Neural cell (in vitro differentiated cells): ENCODE data around the gene SMC5. TPM values are rescaled to one million over a fixed set of nuclear protein-coding genes. Genes with fewer than 3 reads are reported as not detected.

Experiments used
- H2AFZ ChIP-seq: fragments of 200-600, 300-800 bp; sonication (generic), shearing (Covaris generic); 2 replicates; pipeline ENCODE4 v1.6.0; 2014; ENCODE audit warnings: low read depth, mild to moderate bottlenecking, antibody characterized with exemption, low read length, moderate library complexity
- H3F3A ChIP-seq: fragments of 200-600 bp; shearing (Covaris generic); 2 replicates; pipeline ENCODE4 v1.6.1; 2016; ENCODE audit warnings: mild to moderate bottlenecking, moderate library complexity, mixed read lengths, antibody characterized with exemption, low read length; ENCODE audit not compliant: insufficient read depth, poor library complexity, severe bottlenecking
- H3K27ac ChIP-seq: fragments of 200-600, 300-800 bp; sonication (generic), shearing (Covaris generic); 2 replicates; pipeline ENCODE4 v1.5.1; 2014; ENCODE audit warnings: mild to moderate bottlenecking, low read length, moderate library complexity
- H3K27me3 ChIP-seq: fragments of 300-800, 200-600 bp; sonication (generic), shearing (Covaris generic); 2 replicates; pipeline ENCODE4 v1.6.0; 2014; ENCODE audit warnings: mild to moderate bottlenecking, low read depth, low read length, moderate library complexity; ENCODE audit not compliant: insufficient read depth
- H3K36me3 ChIP-seq: fragments of 300-800, 200-600 bp; sonication (generic), shearing (Covaris generic); 2 replicates; pipeline ENCODE4 v1.5.1; 2014; ENCODE audit warnings: mild to moderate bottlenecking, antibody characterized with exemption, low read length, moderate library complexity; ENCODE audit not compliant: insufficient read depth
- H3K4me2 ChIP-seq: fragments of 300-800, 200-600 bp; sonication (generic), shearing (Covaris generic); 2 replicates; pipeline ENCODE4 v1.6.0; 2014; ENCODE audit warnings: mild to moderate bottlenecking, low read length
- H3K4me3 ChIP-seq: fragments of 300-800, 200-600 bp; sonication (generic), shearing (Covaris generic); 2 replicates; pipeline ENCODE4 v1.5.1; 2014; ENCODE audit warnings: mild to moderate bottlenecking, low read length, moderate library complexity
- H3K79me2 ChIP-seq: fragments of 200-600 bp; shearing (Covaris generic); replicated peaks from 2 replicates; pipeline ENCODE4 v1.6.0; 2014; ENCODE audit warnings: mild to moderate bottlenecking, low read length, moderate library complexity; ENCODE audit not compliant: insufficient read depth
- H3K9ac ChIP-seq: fragments of 300-800, 200-600 bp; sonication (generic), shearing (Covaris generic); 2 replicates; pipeline ENCODE4 v1.6.1; 2016; ENCODE audit warnings: mild to moderate bottlenecking, low read length, mixed read lengths
- H3K9me2 ChIP-seq: fragments of 200-600 bp; shearing (Covaris generic); 2 replicates; pipeline ENCODE4 v1.6.1; 2016; ENCODE audit warnings: mild to moderate bottlenecking, low read length, mixed read lengths; ENCODE audit not compliant: insufficient read depth
- H3K9me3 ChIP-seq: fragments of 200-600, 300-800 bp; sonication (generic), shearing (Covaris generic); 2 replicates; pipeline ENCODE4 v1.6.1; 2016; ENCODE audit warnings: mild to moderate bottlenecking, mixed run types, low read length, moderate library complexity, mixed read lengths
- H4K20me1 ChIP-seq: fragments of 200-600 bp; shearing (Covaris generic); 2 replicates; pipeline ENCODE4 v1.6.1; 2016; ENCODE audit warnings: mild to moderate bottlenecking, mixed run types; ENCODE audit not compliant: insufficient read depth
- EP300 ChIP-seq: fragments of 450-650 bp; conservative IDR thresholded peaks from 2 replicates; pipeline ENCODE4 v1.6.1; 2014; ENCODE audit warnings: antibody characterized with exemption, mild to moderate bottlenecking, moderate library complexity; ENCODE audit not compliant: poor library complexity, severe bottlenecking
- EZH2 ChIP-seq: fragments of 200-600, 300-800 bp; shearing (Covaris generic), sonication (generic); IDR thresholded peaks from 2 replicates; pipeline ENCODE4 v1.6.1; 2014; ENCODE audit warnings: antibody characterized with exemption, low read length, borderline replicate concordance, mild to moderate bottlenecking; ENCODE audit not compliant: insufficient read depth, poor library complexity, severe bottlenecking
- MXI1 ChIP-seq: fragments of 450-650 bp; conservative IDR thresholded peaks from 2 replicates; pipeline ENCODE4 v1.6.1; 2014; ENCODE audit warnings: antibody characterized with exemption, mild to moderate bottlenecking; ENCODE audit not compliant: poor library complexity, severe bottlenecking
- POLR2AphosphoS5 ChIP-seq: IDR thresholded peaks from 2 replicates; pipeline ENCODE4 v1.6.1; 2012
- RAD21 ChIP-seq: fragments of 450-650 bp; conservative IDR thresholded peaks from 2 replicates; pipeline ENCODE4 v1.6.1; 2014; ENCODE audit warnings: antibody characterized with exemption, mild to moderate bottlenecking, moderate library complexity
- SMC3 ChIP-seq: fragments of 450-650 bp; conservative IDR thresholded peaks from 2 replicates; pipeline ENCODE4 v1.6.1; 2014; ENCODE audit warnings: antibody characterized with exemption, mild to moderate bottlenecking, moderate library complexity; ENCODE audit not compliant: poor library complexity
- TAF1 ChIP-seq: IDR thresholded peaks from 2 replicates; pipeline ENCODE4 v1.6.1; 2012; ENCODE audit warnings: low read depth
- polyA plus RNA-seq: library from polyadenylated mRNA; depleted of rRNA; stranded (reverse); fragments of >200 nt; gene quantifications from 2 replicates; pipeline ENCODE4 v1.2.3, GENCODE V29; 2014
- TF ChIP-seq, protein P1 (sequence below): IDR thresholded peaks from 2 replicates; pipeline ENCODE4 v1.6.1; 2012; ENCODE audit warnings: borderline replicate concordance
- TF ChIP-seq, protein P2 (sequence below): fragments of 450-650 bp; IDR thresholded peaks from 2 replicates; pipeline ENCODE4 v1.5.1; 2014; ENCODE audit warnings: antibody characterized with exemption, mild to moderate bottlenecking, moderate library complexity; ENCODE audit not compliant: poor library complexity, severe bottlenecking

SMC5 gene
- polyA plus RNA-seq, 1 donor from 2014 or later = 37.2 TPM

DNA sequence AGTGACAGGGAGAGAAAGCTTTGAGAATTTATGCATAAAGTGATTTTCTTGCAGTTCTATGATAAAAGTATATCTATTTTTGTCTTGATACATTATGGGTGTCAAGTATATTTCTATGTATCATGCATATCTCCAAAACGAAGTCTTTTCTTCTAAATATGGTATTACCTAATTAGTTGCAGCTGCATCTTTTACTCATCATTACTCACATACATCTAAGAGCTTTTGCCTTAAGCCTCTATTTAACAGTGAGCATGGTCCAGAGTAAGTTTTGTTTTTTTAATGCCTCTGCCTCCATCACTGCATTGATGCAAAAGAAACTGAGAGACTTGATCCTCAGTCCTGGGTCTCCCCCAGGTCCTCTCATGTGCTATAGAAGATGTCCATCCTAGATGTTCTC is 40.0 kb upstream of the SMC5 start:
- no peaks in the 10 kb centered on the region for H4K20me1 ChIP-seq
- H3K4me2 ChIP-seq = no peak overlapping the region
- H3K79me2 ChIP-seq = no peaks in the 10 kb centered on the region

DNA sequence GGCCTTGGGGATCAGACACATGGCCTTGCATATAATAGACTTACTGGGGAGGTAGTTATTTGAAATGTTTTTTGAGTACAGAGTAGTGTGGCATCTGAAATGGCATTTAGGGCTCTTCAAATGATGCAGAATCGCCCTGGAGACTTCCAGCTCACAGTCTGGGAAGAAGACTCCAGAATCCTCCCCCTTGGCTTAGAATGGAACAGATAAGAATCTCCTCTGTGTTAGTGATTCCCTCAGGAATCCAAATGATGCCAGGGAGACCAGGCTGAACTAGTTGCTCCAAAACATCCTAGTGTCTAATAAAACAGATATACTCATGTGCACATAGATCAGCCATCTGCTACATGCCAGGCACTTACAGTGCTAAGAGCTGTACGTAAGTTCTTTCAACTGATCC is 38.6 kb upstream of the SMC5 start:
- Histone ChIP-seq H3K9me2 (no peaks in the 10 kb centered on the region), H3K27ac (no peak overlapping the region), H3K9ac (no peak overlapping the region), H4K20me1 (no peaks in the 10 kb centered on the region), H3K36me3 (no peaks in the 10 kb centered on the region), H3K4me2 (no peak overlapping the region), H2AFZ (no peak overlapping the region), H3K27me3 (no peaks in the 10 kb centered on the region), H3K9me3 (no peaks in the 10 kb centered on the region), H3F3A (no peaks in the 10 kb centered on the region), H3K4me3 (no peak overlapping the region), H3K79me2 (no peaks in the 10 kb centered on the region)
- TF ChIP-seq RAD21 (no peak), MXI1 (no peak)

More for the DNA sequence above, 40.0 kb upstream of the SMC5 start:
- no peaks in the 10 kb centered on the region for H3K27me3 ChIP-seq
- H3K4me3 ChIP-seq = no peak overlapping the region
- H3K36me3 ChIP-seq = no peaks in the 10 kb centered on the region
- H2AFZ ChIP-seq = no peak overlapping the region
- H3K9me2 ChIP-seq = no peaks in the 10 kb centered on the region
- TF ChIP-seq, protein P1, sequence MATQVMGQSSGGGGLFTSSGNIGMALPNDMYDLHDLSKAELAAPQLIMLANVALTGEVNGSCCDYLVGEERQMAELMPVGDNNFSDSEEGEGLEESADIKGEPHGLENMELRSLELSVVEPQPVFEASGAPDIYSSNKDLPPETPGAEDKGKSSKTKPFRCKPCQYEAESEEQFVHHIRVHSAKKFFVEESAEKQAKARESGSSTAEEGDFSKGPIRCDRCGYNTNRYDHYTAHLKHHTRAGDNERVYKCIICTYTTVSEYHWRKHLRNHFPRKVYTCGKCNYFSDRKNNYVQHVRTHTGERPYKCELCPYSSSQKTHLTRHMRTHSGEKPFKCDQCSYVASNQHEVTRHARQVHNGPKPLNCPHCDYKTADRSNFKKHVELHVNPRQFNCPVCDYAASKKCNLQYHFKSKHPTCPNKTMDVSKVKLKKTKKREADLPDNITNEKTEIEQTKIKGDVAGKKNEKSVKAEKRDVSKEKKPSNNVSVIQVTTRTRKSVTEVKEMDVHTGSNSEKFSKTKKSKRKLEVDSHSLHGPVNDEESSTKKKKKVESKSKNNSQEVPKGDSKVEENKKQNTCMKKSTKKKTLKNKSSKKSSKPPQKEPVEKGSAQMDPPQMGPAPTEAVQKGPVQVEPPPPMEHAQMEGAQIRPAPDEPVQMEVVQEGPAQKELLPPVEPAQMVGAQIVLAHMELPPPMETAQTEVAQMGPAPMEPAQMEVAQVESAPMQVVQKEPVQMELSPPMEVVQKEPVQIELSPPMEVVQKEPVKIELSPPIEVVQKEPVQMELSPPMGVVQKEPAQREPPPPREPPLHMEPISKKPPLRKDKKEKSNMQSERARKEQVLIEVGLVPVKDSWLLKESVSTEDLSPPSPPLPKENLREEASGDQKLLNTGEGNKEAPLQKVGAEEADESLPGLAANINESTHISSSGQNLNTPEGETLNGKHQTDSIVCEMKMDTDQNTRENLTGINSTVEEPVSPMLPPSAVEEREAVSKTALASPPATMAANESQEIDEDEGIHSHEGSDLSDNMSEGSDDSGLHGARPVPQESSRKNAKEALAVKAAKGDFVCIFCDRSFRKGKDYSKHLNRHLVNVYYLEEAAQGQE = no peak
- TF ChIP-seq, protein P2, sequence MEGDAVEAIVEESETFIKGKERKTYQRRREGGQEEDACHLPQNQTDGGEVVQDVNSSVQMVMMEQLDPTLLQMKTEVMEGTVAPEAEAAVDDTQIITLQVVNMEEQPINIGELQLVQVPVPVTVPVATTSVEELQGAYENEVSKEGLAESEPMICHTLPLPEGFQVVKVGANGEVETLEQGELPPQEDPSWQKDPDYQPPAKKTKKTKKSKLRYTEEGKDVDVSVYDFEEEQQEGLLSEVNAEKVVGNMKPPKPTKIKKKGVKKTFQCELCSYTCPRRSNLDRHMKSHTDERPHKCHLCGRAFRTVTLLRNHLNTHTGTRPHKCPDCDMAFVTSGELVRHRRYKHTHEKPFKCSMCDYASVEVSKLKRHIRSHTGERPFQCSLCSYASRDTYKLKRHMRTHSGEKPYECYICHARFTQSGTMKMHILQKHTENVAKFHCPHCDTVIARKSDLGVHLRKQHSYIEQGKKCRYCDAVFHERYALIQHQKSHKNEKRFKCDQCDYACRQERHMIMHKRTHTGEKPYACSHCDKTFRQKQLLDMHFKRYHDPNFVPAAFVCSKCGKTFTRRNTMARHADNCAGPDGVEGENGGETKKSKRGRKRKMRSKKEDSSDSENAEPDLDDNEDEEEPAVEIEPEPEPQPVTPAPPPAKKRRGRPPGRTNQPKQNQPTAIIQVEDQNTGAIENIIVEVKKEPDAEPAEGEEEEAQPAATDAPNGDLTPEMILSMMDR = no peak
- TF ChIP-seq TAF1 = no peak
- no peak for TF ChIP-seq RAD21
- TF ChIP-seq MXI1 = no peak
- TF ChIP-seq EP300 = no peak
- no peak for TF ChIP-seq POLR2AphosphoS5
- TF ChIP-seq EZH2 = no peak
- no peak for TF ChIP-seq SMC3
- H3K9ac ChIP-seq = no peak overlapping the region
- no peaks in the 10 kb centered on the region for H3F3A ChIP-seq
- H3K9me3 ChIP-seq = no peaks in the 10 kb centered on the region
- no peak overlapping the region for H3K27ac ChIP-seq

DNA sequence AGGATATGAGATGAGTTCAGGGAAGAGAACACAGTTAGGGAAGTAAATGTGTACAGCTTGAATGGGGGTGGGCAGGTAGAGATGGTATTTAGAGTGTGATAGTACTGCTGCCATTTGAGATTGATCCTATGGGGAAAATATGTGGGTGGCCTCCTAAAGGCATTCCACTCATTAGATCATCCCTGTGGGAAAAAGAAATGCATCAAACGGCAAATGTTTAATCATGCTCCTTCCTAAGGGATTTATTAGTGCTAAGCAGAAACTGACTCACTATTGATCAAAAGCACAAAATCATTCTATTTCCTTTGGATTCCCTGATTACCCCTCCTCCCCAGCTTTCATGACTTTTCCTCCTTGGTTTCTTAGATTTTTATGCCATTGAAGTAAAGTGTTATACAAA is 36.4 kb upstream of the SMC5 start:
- Histone ChIP-seq H3K9me2 (no peaks in the 10 kb centered on the region), H3K79me2 (no peaks in the 10 kb centered on the region), H3K27ac (no peak overlapping the region), H3K4me3 (no peak overlapping the region), H3K9me3 (no peaks in the 10 kb centered on the region), H3K36me3 (no peaks in the 10 kb centered on the region), H3K9ac (no peak overlapping the region), H3F3A (no peaks in the 10 kb centered on the region), H2AFZ (no peak overlapping the region), H3K4me2 (no peak overlapping the region), H3K27me3 (no peaks in the 10 kb centered on the region), H4K20me1 (no peaks in the 10 kb centered on the region)
- TF ChIP-seq, protein P1 = no peak
- no peak for TF ChIP-seq SMC3
- TF ChIP-seq TAF1 = no peak
- TF ChIP-seq RAD21 = no peak
- TF ChIP-seq MXI1 = no peak
- TF ChIP-seq EZH2 = no peak
- no peak for TF ChIP-seq POLR2AphosphoS5
